GM12892 (cell line): Measurements from ENCODE around the gene NKX1-1.

Experiments used
- POLR2A ChIP-seq: IDR thresholded peaks from 2 replicates; pipeline ENCODE4 v1.6.1; 2011; ENCODE audit warnings: low read depth, low read length, control low read depth
- POLR2AphosphoS5 ChIP-seq: IDR thresholded peaks from 2 replicates; pipeline ENCODE4 v1.6.1; 2011; ENCODE audit warnings: low read depth, low read length, control low read depth
- TAF1 ChIP-seq: IDR thresholded peaks from 2 replicates; pipeline ENCODE4 v1.6.1; 2011; ENCODE audit warnings: low read depth, mild to moderate bottlenecking, control low read depth, low read length, borderline replicate concordance

- TF ChIP-seq POLR2AphosphoS5, result no peak
- no peak for TF ChIP-seq POLR2A
- TF ChIP-seq TAF1, result no peak
Observed at GRCh38 chr4:1449475-1449832, 43.2 kb upstream of the NKX1-1 start.
